T-helper 17 cell (primary cell): ENCODE results near the gene RPS19. TPM values are rescaled to one million over a fixed set of nuclear protein-coding genes. Genes with fewer than 3 reads are reported as not detected.

Experiments used
- ATAC-seq: fragments of 150-1000 bp; cut with Tn5 transposase; 2 replicates; pipeline ENCODE4 v1.10.0; 2021; ENCODE audit warnings: mild to moderate bottlenecking, moderate library complexity
- DNase-seq, 3 donors: peaks; one replicate each; pipeline versions ENCODE4 v3.0.0 to v3.0.0-alpha.2; 2020 to 2021
- H3K9me3 ChIP-seq: one replicate; pipeline ENCODE4 v1.7.0; 2013; ENCODE audit warnings: low read length, mild to moderate bottlenecking; ENCODE audit not compliant: control insufficient read depth, poor library complexity, severe bottlenecking
- H3K27ac Mint-ChIP-seq: one replicate; pipeline ENCODE4 v1.8.0; 2022; ENCODE audit warnings: mild to moderate bottlenecking, moderate library complexity, mixed read lengths
- H3K27me3 Mint-ChIP-seq: one replicate; pipeline ENCODE4 v1.8.0; 2022; ENCODE audit warnings: mixed read lengths
- H3K36me3 Mint-ChIP-seq: one replicate; pipeline ENCODE4 v1.8.0; 2022; ENCODE audit warnings: low read depth, mixed read lengths
- H3K4me1 Mint-ChIP-seq: one replicate; pipeline ENCODE4 v1.8.0; 2022; ENCODE audit warnings: mild to moderate bottlenecking, mixed read lengths
- H3K4me3 Mint-ChIP-seq: one replicate; pipeline ENCODE4 v1.8.0; 2022; ENCODE audit warnings: mild to moderate bottlenecking, moderate library complexity, mixed read lengths
- total RNA-seq, 4 donors: library from RNA in 2 of 4; stranded (reverse) in 2 of 4; gene quantifications; one replicate each; pipeline ENCODE4 v1.2.3 and lab custom pipeline; 2022 to 2026

The RPS19 gene
- total RNA-seq, 2 donors from 2014 or later, result 3,299 to 3,349 TPM

GRCh38 chr19:41845051-41845590, 14.9 kb upstream of the RPS19 start:
- DNase-seq, result no peak
- H3K27me3 Mint-ChIP-seq, result peaks cover 9% of the 10 kb centered on the region

GRCh38 chr19:41847351-41848105, 12.5 kb upstream of the RPS19 start:
- DNase-seq, result no peak
- Mint-ChIP-seq H3K36me3 (peaks cover 6% of the 10 kb centered on the region), H3K4me1 (peaks cover 2% of the 10 kb centered on the region), H3K27ac (no peak overlapping the region), H3K27me3 (peaks cover 28% of the 10 kb centered on the region), H3K4me3 (no peak overlapping the region)
- H3K9me3 ChIP-seq, result no peaks in the 10 kb centered on the region
- no peak for ATAC-seq

More at GRCh38 chr19:41845051-41845590, 14.9 kb upstream of the RPS19 start:
- H3K36me3 Mint-ChIP-seq, result peaks cover 6% of the 10 kb centered on the region
- H3K27ac Mint-ChIP-seq, result no peak overlapping the region
- no peaks in the 10 kb centered on the region for H3K9me3 ChIP-seq
- H3K4me3 Mint-ChIP-seq, result no peak overlapping the region
- H3K4me1 Mint-ChIP-seq, result no peaks in the 10 kb centered on the region
- no peak for ATAC-seq

- DNase-seq (no peak), ATAC-seq (no peak)
- Mint-ChIP-seq H3K27ac (no peak overlapping the region), H3K4me3 (no peak overlapping the region), H3K27me3 (peaks cover 32% of the 10 kb centered on the region), H3K36me3 (peaks cover 6% of the 10 kb centered on the region), H3K4me1 (peaks cover 3% of the 10 kb centered on the region)
- H3K9me3 ChIP-seq, result no peaks in the 10 kb centered on the region
Observed at GRCh38 chr19:41848666-41849065, 11.4 kb upstream of the RPS19 start.

GRCh38 chr19:41849067-41849466, 11.0 kb upstream of the RPS19 start:
- Mint-ChIP-seq H3K27ac (no peak overlapping the region), H3K4me1 (peaks cover 4% of the 10 kb centered on the region)

GRCh38 chr19:41850381-41850780, 9.7 kb upstream of the RPS19 start:
- Mint-ChIP-seq H3K27ac (no peak overlapping the region), H3K4me3 (no peak overlapping the region), H3K36me3 (peaks cover 6% of the 10 kb centered on the region), H3K4me1 (peaks cover 7% of the 10 kb centered on the region), H3K27me3 (peaks cover 46% of the 10 kb centered on the region)
- no peaks in the 10 kb centered on the region for H3K9me3 ChIP-seq
- no peak for DNase-seq
- no peak for ATAC-seq

More at GRCh38 chr19:41849067-41849466, 11.0 kb upstream of the RPS19 start:
- no peaks in the 10 kb centered on the region for H3K9me3 ChIP-seq
- Mint-ChIP-seq H3K4me3 (no peak overlapping the region), H3K27me3 (peaks cover 35% of the 10 kb centered on the region), H3K36me3 (peaks cover 6% of the 10 kb centered on the region)
- DNase-seq, result no peak
- ATAC-seq, result no peak

- H3K27ac Mint-ChIP-seq, result no peak overlapping the region
- no peak overlapping the region for H3K4me3 Mint-ChIP-seq
- no peaks in the 10 kb centered on the region for H3K36me3 Mint-ChIP-seq
- peaks cover 7% of the 10 kb centered on the region for H3K4me1 Mint-ChIP-seq
- no peaks in the 10 kb centered on the region for H3K9me3 ChIP-seq
- ATAC-seq (no peak), DNase-seq (no peak)
- H3K27me3 Mint-ChIP-seq, result peaks cover 46% of the 10 kb centered on the region
Observed at GRCh38 chr19:41851456-41851855, 8.6 kb upstream of the RPS19 start.

GRCh38 chr19:41853344-41853743, 6.7 kb upstream of the RPS19 start:
- no peak overlapping the region for H3K4me3 Mint-ChIP-seq
- peaks cover 7% of the 10 kb centered on the region for H3K4me1 Mint-ChIP-seq
- H3K27me3 Mint-ChIP-seq, result peaks cover 46% of the 10 kb centered on the region
- no peaks in the 10 kb centered on the region for H3K36me3 Mint-ChIP-seq
- DNase-seq (no peak), ATAC-seq (no peak)
- H3K9me3 ChIP-seq, result no peaks in the 10 kb centered on the region
- H3K27ac Mint-ChIP-seq, result no peak overlapping the region

- H3K9me3 ChIP-seq, result no peaks in the 10 kb centered on the region
- no peak for ATAC-seq
- no peak overlapping the region for H3K4me3 Mint-ChIP-seq
- H3K36me3 Mint-ChIP-seq, result no peaks in the 10 kb centered on the region
- DNase-seq, result no peak
- peaks cover 7% of the 10 kb centered on the region for H3K4me1 Mint-ChIP-seq
- no peak overlapping the region for H3K27ac Mint-ChIP-seq
- peaks cover 43% of the 10 kb centered on the region for H3K27me3 Mint-ChIP-seq
Observed at GRCh38 chr19:41853768-41854167, 6.3 kb upstream of the RPS19 start.

- no peaks in the 10 kb centered on the region for H3K9me3 ChIP-seq
- peaks cover 37% of the 10 kb centered on the region for H3K4me1 Mint-ChIP-seq
- no peak for DNase-seq
- peak overlapping the region; percentile 99 for H3K4me3 Mint-ChIP-seq
- no peak for ATAC-seq
- peaks cover 10% of the 10 kb centered on the region for H3K27me3 Mint-ChIP-seq
- H3K36me3 Mint-ChIP-seq, result peaks cover 9% of the 10 kb centered on the region
- peak overlapping the region; percentile 100 for H3K27ac Mint-ChIP-seq
Observed at GRCh38 chr19:41859213-41859617, 840 bp upstream of the RPS19 start.

GRCh38 chr19:41860419-41861115, 512 bp downstream of the RPS19 start:
- H3K4me3 Mint-ChIP-seq, result peak overlapping the region; percentile 99
- DNase-seq (no peak), ATAC-seq (no peak)
- H3K4me1 Mint-ChIP-seq, result peaks cover 37% of the 10 kb centered on the region
- H3K27me3 Mint-ChIP-seq, result no peaks in the 10 kb centered on the region
- peak overlapping the region; percentile 100 for H3K27ac Mint-ChIP-seq
- peaks cover 9% of the 10 kb centered on the region for H3K36me3 Mint-ChIP-seq
- no peaks in the 10 kb centered on the region for H3K9me3 ChIP-seq

GRCh38 chr19:41861116-41861768, 1.2 kb downstream of the RPS19 start:
- Mint-ChIP-seq H3K4me1 (peaks cover 41% of the 10 kb centered on the region), H3K27me3 (no peaks in the 10 kb centered on the region), H3K36me3 (peaks cover 9% of the 10 kb centered on the region), H3K4me3 (peak overlapping the region; percentile 99), H3K27ac (peak overlapping the region; percentile 100)
- no peaks in the 10 kb centered on the region for H3K9me3 ChIP-seq
- no peak for ATAC-seq
- DNase-seq, result no peak

- Mint-ChIP-seq H3K27me3 (no peaks in the 10 kb centered on the region), H3K4me1 (peaks cover 43% of the 10 kb centered on the region)
- ATAC-seq, result no peak
Observed at GRCh38 chr19:41861846-41862245, 1.8 kb downstream of the RPS19 start.

GRCh38 chr19:41862445-41862986, 2.5 kb downstream of the RPS19 start:
- H3K4me1 Mint-ChIP-seq, result peaks cover 43% of the 10 kb centered on the region
- DNase-seq, result no peak
- H3K36me3 Mint-ChIP-seq, result peaks cover 9% of the 10 kb centered on the region

More at GRCh38 chr19:41861846-41862245, 1.8 kb downstream of the RPS19 start:
- Mint-ChIP-seq H3K36me3 (peaks cover 9% of the 10 kb centered on the region), H3K4me3 (peak overlapping the region; percentile 99), H3K27ac (peak overlapping the region; percentile 100)
- H3K9me3 ChIP-seq, result no peaks in the 10 kb centered on the region
- no peak for DNase-seq

More at GRCh38 chr19:41862445-41862986, 2.5 kb downstream of the RPS19 start:
- no peaks in the 10 kb centered on the region for H3K9me3 ChIP-seq
- peak overlapping the region; percentile 68 for H3K4me3 Mint-ChIP-seq
- ATAC-seq, result no peak
- H3K27me3 Mint-ChIP-seq, result no peaks in the 10 kb centered on the region
- peak overlapping the region; percentile 100 for H3K27ac Mint-ChIP-seq
